Activated gamma-delta T cell treated with Interleukin-2 at 50 U/mL for 16 hours (primary cell): Measurements from ENCODE around the gene MACROD2.
"Not testable (repeated sequence)": the region's sequence is repeated elsewhere in the genome, so short reads cannot be mapped to it uniquely, and the experiment has no call there.

Source experiments
- DNase-seq: peaks from one replicate; pipeline ENCODE4 v3.0.0-alpha.2; 2020

The MACROD2 gene

DNA sequence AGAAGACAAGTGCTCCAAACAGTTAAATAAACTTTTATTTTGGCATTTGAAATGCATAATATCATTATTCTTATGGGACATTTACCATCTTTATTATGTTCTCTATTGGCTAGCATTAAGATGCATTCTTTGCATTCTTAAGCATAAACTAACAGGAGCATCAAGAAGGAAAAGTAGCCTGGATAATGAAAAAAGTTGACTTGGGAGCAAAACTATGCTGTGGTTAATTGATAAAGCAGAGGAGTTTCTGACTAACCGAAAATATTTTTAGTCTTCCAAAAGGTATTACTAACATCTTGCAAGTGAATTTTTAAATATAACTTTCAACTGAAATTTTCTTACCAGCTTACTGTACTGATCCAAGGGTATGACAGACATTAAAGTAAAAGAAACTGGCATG is 201.8 kb downstream of the MACROD2 start:
- DNase-seq, result no peak

DNA sequence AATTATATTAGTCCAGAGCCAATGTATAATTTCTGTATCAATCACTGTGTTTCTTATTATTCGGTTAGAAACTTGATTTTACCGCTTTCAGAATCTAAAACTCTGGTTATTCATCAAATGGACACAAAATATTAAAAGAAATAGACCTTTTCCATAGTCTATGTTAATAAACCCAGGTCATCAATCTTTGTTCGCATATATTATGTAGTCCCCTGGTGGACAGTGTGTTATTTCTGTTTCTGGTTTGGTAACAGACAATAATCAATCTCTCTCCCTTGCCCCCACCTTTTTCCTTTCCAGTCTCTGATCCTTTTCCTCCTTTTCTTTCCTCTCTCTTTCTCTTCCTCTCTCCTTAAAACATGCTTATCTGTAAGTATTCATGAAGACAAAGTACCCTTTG is 203.1 kb downstream of the MACROD2 start:
- DNase-seq, result no peak

DNA sequence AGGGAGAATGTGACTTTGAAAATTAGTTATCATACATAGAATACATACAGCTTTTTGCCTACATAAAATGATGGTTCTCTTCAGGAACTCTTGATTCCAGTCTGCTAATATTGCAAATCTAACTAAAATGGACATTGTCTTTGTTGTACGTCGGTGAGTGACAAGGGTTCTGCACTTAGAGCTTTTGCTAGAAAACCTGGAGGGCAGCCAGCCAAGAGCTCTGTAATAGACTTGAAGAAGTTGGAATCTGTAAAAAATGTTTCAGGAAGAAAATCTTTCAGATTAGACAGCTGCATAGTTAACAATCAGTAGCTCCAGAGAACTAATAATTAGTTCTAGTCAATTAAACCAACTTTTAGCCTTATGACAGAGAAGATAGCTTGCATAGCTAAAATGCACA is 203.8 kb downstream of the MACROD2 start:
- no peak for DNase-seq

DNA sequence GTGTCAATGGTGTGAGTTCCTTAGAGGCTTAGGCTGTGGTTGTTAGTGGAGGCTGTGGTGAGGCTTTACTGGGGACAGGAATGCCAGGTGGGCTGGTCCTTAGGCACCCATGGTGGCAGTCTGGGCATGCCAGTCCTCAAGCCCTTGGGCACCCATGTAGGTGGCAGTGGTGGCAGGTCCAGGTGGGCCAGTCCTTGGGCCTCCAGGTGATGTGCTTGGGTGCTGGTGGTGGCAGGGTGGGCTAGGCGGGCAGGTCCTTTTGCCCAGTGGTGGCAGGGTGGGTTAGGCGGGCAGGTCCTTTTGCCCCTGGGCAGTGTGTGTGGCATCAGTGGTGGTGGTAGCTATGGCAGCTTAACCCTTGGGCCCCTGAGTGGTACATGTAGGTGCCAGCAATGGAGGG is 208.3 kb downstream of the MACROD2 start:
- DNase-seq, result no peak

DNA sequence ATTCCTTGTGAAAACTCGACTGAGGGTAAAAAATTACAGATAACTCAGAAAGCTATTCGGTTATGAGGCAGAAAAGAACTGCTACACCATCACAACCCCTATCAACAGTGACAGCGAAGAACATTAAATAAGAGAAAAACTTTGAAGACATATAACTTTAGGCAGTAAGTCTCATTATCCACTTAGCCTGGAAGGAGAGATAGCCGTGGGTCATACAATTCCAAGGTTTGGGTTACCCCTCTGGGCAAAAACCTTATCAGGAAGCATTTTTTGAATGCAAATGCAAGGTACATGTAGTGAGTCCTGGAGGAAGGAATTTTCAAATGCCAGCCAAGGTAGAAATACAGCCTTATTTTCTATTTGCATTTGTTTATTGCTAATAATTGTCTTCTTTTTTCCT is 212.3 kb downstream of the MACROD2 start:
- no peak for DNase-seq

DNA sequence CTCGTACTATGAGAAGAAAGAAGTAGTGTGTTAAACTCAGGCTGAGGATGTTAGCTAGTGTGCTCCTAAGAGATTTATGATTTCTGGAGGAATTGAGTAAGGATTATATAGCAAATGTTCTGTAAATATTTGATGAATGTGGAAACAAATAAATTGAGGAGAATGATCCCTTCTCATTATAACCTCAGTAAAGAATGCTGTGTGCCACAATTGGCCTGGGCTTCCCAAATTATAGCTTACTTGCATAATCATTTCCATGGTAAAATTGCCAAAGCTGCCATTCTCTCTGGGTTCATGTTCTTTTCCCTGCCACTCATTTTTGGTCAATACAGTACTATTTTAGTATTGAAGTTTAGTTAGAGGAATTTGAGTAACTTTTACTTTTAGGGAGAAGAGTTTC is 213.6 kb downstream of the MACROD2 start:
- DNase-seq, result no peak

DNA sequence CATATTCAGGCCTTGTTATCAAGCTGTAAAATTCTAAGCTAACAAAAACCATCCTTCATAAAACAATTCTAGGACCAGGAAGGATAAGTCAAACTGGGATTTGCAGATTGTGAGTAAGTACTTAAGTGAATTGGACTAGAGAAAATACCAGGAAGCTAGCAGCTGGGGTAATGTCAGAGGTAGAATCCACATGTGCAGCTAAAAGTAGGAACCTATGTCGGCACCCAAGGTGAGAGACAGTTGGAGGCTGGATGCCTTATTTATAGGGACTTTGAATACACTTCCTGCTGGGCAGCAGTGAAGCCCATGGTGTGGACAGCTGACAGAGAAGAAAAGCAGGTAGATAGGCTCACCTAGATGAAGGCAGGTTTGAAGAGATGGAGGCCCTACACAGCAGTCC is 214.8 kb downstream of the MACROD2 start:
- no peak for DNase-seq

DNA sequence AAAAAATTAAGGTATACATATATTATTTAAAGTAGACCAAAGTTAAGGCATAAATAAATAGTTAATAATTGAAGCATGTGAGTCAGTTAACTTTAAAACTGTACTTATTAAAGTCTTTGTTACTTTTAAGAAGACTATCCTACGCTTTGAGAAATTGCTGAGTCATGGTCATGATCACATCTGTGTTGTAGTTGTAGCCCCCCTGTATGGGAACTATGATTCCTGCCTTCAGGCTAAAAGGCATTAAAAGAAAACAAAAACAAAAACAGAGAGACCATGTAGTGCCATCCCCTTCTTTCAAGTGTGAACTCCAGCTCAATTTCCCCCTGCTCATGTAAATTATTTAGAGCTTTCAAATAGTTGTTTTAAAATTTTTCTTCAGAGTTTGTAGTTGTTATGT is 218.7 kb downstream of the MACROD2 start:
- DNase-seq, result no peak

DNA sequence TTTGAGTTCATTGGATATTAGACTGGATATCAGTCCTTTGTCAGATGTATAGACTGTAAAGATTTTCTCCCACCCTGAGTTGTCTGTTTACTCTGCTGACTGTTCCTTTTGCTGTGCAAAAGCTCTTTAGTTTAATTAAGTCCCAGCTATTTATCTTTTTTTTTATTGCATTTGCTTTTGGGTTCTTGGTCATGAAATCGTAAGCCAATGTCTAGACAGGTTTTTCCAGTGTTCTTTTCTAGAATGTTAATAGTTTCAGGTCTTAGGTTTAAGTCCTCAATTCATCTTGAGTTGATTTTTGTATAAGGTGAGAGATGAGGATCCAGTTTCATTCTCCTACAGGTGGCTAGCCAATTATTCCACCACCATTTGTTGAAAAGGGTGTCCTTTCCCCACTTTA is 220.6 kb downstream of the MACROD2 start:
- DNase-seq, result not testable (repeated sequence)

DNA sequence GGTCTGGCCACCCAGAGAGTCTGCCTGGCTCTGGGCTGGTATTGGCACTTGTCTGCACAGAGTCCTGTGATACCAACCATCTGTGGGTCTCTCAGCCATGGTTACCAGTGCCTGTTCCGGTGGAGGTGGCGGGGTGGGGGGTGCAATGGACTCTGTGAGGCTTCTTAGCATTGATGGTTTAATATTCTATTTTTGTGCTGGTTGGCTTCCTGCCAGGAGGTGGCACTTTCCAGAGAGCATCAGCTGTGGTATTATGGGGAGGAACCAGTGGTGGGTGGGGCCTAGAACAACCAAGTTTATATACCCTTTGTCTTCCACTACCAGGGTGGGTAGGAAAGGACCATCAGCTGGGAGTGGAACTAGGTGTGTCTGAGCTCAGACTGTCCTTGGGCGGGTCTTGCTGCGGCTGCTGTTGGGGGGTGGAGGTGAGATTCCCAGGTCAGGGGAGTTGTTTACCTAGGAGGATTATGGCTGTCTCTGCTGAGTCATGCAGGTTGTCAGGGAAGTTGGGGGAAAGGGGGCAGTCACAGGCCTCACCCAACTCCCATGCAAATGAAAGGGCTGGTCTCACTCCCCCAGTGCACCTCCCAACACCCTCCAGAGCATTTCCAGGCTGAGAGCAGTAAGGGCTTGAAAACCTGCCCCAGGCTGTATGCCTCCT is 224.6 kb downstream of the MACROD2 start:
- no peak for DNase-seq

DNA sequence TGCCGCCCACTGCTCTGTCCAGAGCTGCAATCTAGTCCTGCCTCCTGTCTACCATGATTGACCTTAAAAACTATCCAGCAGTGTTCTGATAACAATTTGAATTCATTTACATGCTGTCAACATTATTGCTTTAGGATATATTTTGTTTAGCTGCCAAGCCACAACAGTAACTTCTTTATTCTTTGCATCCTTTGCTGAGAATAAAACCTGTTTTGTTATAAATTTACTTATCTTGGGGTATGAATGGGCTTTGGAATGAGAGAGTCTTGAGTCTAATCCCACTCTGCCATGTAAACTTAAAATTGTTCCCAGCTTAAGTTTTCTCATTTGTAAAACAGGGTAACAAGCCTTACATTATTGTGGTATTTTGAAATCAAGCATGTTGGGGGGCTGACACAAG is 225.7 kb downstream of the MACROD2 start:
- DNase-seq, result no peak

DNA sequence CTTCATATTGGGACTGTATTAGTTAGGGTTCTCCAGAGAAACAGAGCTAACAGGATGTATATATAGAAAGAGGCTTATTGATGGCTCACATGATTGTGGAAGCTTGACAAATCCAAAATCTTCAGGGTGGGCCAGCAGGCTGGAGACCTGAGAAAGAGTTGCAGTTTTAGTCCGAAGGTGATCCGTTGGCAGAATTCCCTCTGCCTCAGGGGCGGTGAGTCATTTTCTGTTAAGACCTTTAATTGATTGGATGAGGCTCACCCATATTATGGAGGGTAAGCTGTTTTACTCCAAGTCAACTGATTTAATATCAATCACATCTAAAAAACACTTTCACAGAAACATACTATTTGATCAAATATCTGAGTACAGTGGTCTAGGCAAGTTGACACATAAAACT is 228.5 kb downstream of the MACROD2 start:
- no peak for DNase-seq

DNA sequence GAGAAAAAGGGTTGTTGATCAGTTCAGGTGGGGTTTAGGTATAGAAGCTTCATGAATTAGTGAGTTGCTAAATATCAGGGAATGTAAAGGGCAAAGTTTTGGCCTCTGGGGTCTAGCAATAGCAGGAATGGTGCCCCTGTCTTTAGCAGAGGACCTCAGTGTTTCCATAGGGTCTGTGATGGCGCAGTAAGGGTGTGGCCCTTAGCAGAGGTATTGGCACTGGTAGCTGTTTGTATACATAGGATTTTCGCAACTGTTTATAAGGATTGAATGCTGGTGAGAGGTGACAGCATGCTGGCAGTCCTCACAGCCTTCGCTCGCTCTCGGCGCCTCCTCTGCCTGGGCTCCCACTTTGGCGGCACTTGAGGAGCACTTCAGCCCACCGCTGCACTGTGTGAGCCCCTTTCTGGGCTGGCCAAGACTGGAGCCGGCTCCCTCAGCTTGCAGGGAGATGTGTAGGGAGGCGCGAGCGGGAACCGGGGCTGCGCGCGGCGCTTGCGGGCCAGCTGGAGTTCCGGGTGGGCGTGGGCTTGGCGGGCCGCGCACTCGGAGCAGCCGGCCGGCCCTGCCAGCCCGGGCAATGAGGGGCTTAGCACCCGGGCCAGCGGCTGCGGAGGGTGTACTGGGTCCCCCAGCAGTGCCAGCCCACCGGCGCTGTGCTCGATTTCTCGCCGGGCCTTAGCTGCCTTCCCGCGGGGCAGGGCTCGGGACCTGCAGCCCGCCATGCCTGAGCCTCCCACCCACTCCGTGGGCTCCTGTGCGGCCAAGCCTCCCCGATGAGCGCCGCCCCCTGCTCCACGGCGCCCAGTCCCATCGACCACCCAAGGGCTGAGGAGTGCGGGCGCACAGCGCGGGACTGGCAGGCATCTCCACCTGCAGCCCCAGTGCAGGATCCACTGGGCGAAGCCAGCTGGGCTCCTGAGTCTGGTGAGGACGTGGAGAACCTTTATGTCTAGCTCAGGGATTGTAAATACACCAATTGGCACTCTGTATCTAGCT is 231.0 kb downstream of the MACROD2 start:
- DNase-seq, result not testable (repeated sequence)

DNA sequence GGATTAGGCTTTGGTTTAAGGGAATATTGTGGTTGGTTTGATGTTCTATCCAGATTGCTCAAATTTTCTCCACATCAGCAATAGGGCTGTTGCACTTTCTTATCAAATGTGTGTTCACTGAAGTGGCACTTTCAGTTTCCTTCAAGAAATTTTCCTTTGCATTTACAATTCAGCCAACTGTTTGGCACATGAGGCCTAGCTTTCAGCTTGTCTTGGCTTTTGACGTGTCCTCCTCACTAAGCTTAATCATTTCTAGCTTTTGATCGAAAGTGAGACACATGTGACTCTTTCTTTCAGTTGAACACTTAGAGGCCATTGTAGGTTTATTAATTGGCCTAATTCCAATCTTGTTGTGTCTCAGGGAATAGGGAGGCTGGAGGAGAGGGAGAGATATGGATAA is 237.3 kb downstream of the MACROD2 start:
- no peak for DNase-seq

DNA sequence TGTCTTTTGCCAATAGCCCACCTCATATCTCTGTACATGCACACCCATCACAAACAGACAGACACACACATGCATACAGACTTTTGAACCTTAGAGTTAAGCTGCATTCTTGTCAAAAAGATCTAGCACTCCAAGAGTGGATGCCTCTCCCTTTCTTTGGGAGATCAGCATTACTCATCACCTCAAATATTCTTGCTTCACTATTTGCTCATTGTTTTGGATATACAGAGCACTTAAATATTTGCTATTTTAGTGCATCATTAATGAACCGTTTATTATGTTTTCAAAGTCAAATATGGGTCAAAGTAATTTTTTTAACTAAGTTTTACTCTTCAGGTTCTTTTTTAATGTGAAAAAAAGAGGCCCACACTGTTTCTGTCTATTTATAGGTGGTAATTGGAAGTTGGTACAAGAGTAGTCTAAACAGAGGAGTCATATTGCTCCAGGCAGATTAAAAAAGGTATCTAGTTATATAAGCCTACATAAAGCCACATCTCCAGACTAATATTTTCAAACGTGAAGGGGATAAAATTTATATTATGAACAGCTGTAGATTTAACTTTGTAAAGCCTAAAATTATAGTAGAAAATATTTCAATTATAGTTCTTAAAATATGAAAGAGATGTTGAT is 239.5 kb downstream of the MACROD2 start:
- no peak for DNase-seq

DNA sequence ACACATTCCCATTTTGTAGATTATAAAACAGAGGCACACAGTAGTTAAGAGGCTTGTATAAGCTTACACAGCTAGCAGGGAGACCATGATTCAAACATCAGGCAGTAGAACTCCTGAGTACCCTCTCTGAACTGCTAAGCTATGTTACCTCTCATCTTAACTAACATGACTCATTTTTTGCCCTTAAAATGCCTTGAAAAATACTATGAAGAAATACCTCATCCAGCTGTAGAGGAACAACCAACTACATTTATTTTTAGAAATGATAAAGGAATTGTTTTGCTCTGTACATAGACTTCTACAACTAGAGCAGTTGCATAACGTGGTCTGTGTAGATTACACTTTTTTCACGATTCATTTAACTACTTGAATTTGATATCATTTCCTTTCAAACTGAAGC is 240.0 kb downstream of the MACROD2 start:
- DNase-seq, result no peak

DNA sequence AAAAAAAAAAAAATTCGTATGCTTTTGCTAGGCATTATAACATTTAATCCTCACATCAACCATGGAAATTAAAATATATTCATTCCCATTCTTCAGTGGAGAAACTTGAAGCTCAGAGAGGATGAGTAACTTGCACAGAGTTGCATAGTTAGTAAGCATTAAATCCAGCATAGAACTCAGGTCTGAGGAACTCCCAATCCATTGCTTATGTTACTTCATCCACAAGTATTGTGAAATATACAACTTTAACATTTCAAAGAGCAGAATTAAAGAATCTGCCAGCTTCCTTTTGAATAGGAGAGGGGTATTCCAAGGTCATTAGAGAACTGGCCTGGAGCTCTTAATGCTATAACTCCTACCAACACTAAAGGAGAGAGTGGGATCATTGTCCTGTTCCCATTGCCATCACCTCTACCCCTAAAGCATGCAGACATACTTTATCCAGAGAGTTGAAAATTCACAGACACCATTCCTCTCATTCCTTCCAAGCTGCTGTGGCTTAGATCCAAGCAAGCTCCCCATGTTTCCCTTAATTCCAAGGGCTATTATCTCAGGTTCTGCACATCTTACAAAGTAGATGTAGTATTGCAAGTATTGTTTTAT is 250.2 kb downstream of the MACROD2 start:
- no peak for DNase-seq

DNA sequence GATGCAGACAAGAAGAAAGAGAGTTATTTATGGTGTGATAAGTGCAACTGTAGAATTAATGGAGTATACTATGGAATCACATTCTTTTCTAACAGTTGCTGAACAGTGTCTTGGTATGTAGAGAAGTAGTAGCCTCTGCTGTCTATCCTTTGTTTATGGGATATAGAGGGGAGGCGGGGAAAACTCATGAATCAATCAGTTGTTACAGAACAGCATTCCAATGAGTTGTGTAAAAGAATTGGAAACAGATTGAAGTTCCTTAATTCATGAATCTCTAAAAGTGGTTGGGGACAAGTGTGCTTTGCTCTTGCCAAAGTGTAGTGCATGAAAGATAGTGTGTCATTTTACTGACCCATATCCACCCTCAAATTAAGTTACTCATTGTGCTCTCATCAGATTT is 264.4 kb downstream of the MACROD2 start:
- DNase-seq, result no peak

DNA sequence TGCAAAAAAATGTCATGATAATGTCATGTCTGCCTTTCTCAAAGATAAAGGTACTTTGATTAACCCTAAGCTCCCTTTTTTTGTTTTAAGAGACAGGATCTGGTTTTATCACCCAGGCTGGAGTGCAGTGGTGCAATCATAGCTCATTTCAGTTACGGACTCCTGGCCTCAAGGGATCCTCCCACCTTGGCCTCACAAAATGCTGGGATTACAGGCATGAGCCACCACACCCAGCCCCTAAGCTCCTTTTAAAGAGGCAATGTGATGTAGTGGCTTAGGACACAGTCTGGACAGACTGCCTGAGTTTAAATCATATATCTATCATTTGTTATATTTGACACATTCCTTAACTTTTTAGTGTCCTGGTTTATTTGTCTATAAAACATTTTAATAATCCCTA is 265.1 kb downstream of the MACROD2 start:
- DNase-seq, result no peak

DNA sequence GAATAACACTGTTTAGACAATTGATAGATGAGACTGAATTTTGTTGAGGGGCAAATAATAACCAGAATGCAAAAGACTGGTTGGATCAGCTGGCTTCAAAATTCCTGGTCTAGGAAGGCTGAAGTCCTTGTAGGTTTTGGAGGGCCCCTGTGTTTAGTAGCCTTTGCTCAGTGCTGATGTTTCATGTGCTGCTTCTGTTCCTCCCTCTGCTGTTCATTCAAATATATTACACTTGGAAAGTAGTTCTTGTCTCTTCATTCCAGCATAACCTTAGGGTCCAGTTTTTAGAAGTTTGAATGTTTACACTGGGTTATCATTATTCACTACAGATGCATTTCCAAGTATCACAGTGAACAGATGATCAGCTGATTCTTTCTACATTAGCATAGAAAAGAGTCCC is 269.6 kb downstream of the MACROD2 start:
- DNase-seq, result no peak

DNA sequence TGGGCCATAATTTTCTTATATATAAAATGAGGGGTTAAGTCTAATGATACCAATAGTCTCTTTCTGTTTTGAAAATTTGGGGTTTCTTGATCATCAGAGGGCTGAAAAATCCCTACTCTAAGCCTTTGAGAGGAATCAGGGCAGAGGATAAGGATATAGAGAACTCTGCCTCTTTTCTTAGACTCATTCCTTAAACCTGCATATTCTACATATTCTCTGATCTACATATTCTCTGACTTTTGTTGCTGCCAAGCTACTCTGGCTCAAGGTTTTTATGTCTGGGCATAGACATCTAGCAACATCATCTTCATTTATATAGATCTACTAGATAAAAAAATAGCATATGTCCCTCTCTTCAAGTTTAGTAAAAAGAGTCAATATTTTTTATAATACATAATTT is 270.9 kb downstream of the MACROD2 start:
- no peak for DNase-seq

DNA sequence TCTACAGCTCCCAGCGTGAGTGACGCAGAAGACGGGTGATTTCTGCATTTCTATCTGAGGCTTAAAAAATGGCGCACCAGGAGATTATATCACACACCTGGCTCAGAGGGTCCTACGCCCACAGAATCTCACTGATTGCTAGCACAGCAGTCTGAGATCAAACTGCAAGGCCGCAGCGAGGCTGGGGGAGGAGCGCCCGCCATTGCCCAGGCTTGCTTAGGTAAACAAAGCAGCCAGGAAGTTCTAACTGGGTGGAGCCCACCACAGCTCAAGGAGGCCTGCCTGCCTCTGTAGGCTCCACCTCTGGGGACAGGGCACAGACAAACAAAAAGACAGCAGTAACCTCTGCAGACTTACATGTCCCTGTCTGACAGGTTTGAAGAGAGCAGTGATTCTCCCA is 275.4 kb downstream of the MACROD2 start:
- DNase-seq, result not testable (repeated sequence)

DNA sequence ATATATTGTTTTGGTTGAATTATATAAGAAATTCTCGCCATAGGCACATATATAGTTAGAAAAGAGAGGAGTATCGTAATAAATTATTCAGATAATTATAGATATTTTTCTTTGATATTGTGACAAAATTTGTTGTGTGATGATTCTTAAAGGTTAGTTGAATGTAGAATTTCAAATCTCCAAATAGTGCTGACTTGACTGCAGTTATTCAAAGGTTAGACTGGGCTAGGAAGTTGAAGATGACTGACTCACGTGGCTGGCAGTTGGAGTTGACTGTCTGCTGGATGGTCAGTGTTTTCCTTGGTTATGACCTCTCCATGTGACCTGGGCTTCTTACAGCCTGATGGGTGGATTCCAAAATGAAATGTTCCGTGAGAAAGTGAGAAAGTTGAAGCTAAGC is 286.8 kb downstream of the MACROD2 start:
- DNase-seq, result no peak

DNA sequence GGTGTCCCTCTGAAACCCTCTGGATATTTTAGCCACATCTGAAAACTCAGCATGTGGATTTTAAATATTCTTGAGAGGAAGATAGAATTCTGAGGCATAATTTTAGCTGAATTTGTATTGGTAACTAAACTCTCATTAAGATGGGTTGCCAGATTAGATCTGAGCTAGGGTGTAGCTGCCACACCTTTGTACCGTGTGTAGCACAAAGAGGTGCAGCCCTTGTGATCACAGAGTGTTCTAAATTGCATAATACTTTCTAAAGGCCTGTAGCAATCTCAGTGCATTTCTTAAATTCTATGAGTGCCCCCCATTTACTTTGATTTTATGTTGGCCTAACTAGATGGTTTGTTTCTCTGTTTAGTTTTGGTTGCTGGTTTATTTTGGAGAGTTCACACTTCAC is 289.1 kb downstream of the MACROD2 start:
- DNase-seq, result no peak
